ENCODE measurements around the gene FOXC1.

DNA sequence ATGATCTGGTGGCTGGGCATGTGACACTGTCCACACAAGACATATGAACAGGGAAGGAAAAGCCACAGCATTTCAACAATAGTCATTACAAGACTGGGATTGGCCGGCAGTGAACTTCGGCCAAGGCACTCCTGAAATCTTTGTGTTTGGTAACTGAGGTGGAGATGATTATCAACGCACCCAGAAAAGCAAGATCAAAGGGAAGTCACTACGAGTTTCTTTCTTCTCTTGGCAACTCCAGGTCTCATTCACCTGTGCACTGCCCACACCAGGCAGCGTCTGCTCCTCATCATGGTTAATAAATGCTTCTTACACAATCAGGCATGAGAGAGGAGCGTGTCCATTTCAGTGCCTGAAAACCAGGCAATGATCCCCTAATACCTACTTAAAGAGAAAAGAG lies 20.5 kb upstream of the FOXC1 start:
- TF ChIP-seq, protein P1, sequence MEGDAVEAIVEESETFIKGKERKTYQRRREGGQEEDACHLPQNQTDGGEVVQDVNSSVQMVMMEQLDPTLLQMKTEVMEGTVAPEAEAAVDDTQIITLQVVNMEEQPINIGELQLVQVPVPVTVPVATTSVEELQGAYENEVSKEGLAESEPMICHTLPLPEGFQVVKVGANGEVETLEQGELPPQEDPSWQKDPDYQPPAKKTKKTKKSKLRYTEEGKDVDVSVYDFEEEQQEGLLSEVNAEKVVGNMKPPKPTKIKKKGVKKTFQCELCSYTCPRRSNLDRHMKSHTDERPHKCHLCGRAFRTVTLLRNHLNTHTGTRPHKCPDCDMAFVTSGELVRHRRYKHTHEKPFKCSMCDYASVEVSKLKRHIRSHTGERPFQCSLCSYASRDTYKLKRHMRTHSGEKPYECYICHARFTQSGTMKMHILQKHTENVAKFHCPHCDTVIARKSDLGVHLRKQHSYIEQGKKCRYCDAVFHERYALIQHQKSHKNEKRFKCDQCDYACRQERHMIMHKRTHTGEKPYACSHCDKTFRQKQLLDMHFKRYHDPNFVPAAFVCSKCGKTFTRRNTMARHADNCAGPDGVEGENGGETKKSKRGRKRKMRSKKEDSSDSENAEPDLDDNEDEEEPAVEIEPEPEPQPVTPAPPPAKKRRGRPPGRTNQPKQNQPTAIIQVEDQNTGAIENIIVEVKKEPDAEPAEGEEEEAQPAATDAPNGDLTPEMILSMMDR (IDR thresholded peaks at IDR 0.05), result no peak
- TF ChIP-seq POLR2AphosphoS5 (IDR thresholded peaks at IDR 0.05) (no peak), POLR2A (IDR thresholded peaks at IDR 0.05; ENCODE audit: low read depth) (no peak)
